Stimulated activated CD4-positive, alpha-beta T cell treated with anti-CD3 and anti-CD28 coated beads, Interleukin-1b, Interleukin-23, amount 100 ng/mL, for 1 hour (primary cell): Measurements from ENCODE around the gene KANSL1L.
"Not testable (repeated sequence)": the region's sequence is repeated elsewhere in the genome, so short reads cannot be mapped to it uniquely, and the experiment has no call there.

ENCODE experiments used
- DNase-seq, 2 donors: peaks; one replicate each; pipeline ENCODE4 v3.0.0-alpha.2; 2020; ENCODE audit warnings: low read depth in 2 of 2

The KANSL1L gene

GRCh38 chr2:210171309-210172218 lies at the start of gene KANSL1L:
Gene KANSL1L (minus strand): TSS chr2:210171409. CDS start chr2:210154582, 16,827 bp downstream.
- DNase-seq: peak; percentile 91 to 97

DNA sequence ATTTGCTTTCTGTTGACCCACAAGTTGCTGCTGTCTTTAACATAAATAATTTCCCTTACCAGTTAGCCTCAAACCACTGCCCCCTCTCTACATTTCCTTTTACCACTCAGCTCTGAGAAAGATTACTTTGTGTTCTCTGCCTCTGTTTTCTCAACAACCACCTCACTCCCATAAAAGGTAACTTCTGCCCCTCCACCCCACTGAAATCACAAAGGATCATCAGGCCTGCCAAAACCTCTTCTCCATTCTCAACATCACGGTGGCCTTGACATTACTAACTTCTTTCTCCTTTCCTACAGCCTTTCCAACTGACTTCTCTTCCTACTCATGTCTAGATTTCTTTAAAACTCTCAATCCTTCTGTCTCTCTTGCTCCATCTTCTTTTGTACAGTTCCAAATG lies 43.9 kb upstream of the KANSL1L start:
- no peak for DNase-seq

- no peak for DNase-seq
These were observed 39.0 kb upstream of the KANSL1L start for GRCh38 chr2:210210185-210210584.

DNA sequence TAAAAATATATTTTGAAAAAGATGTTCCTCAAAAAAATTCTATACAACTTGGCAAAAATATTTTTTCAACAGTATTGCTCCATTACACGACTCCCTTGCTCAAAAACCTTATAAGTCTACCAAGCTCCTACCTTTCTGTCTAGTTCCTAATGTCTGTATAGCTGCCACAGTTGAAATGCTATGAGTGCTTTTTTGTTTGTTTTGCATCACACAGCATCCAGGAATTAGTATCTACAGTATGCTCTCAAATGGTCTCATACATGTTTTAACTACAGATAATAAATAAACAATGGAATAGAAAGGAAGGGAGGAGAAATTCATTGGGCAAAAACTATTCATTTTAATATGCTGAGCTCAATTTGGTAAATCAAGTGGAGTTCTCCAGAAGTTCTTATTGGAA lies 36.7 kb upstream of the KANSL1L start:
- DNase-seq: no peak

- no peak for DNase-seq
These were observed 32.3 kb upstream of the KANSL1L start for GRCh38 chr2:210203558-210203957.

DNA sequence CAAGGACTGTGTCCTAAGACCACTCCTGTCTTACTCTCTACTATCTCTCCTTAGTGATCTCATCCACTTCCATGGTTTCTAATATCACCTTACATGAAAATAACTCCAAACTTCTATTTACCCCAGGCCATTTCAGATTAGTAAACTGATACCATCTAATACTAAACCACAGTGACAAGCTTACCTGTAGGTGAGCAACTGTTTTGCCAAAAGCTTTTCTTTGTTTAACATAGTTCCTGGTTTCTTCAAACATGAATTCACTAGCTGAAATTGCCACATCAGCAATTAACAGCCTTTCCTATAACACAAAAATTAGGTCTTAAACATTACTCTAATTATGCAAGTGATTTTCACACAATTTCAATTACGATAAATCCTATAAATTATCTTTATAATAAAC lies 31.9 kb upstream of the KANSL1L start:
- DNase-seq: no peak

GRCh38 chr2:210199854-210200253 lies 28.6 kb upstream of the KANSL1L start:
- no peak for DNase-seq

DNA sequence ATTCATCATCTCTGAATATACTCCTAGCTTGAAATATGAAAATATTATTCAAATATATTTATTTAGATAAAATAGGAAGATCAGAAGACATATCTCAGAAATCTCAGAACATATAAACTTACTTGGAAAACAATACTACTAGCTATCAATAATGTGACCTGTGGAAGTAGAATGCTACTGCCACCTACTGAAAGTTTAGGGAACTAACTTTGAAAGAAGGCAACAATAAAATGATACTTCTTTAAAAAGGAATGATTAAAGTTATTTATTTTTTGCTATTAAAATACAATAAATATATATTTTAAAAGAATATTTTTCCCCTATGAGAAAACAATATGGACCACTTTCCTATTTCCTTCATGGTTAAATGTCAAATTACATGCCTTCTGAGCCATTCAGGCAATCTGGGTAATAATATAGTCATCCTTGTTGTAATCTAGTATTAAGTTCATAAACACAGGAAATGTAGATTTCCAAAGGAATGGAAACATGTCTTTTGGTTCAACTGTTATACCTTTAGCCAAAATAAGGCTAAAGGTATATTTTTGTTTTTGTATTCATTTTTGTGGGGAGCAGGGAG lies 28.1 kb upstream of the KANSL1L start:
- DNase-seq: no peak

GRCh38 chr2:210198326-210198725 lies 27.1 kb upstream of the KANSL1L start:
- DNase-seq: no peak

DNA sequence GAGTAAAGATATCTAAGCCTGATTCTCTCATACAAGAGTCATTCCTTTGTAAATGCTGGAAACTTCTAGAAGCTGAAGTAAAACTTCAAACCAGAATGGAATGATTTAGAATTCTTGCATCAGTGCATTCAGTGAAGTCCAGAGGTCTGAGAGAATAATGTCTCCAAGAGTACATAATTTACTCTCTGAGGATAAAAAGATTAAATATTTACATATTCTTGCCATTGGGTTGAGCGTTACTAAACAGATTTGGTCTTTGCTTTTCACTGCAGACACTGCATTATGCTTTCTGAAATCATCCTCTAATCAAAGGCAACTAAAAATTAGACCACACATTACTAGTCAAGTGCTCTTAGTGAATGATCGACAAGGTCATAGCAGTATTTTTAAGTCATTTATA lies 26.5 kb upstream of the KANSL1L start:
- DNase-seq: no peak

DNA sequence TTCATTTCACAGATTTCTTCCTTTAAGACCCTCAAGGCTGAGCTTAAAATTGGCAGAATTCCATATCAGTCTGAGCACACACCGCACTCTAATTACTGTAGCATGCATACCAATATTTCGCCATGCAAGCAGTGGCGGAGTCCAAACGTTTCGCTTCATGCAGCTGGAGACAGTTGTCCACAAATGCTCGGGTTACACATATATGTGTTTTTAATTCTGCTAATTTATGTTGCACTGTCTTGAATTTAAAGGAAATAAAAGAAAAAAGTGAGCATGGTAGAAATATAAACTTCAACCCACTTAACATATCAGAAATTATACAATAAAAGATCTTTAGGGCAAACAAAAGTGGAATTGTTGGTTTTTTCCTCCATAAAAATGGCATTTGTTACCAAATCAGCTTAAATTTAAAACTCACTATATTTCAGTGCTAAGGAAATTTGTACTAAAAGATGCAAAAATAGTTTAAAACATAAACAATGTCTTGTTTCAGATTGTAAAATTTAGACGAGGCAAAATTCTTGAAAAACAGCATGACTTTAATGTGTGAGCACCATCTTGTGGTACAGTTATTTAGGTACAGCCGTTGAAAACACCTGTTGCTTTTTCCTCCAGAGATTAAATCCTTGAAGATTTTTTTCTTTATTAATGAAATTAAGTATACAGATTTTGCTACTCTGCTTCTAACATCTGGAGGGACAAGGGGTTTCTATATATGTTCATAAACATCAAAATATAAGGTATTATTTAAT lies 24.1 kb upstream of the KANSL1L start:
- no peak for DNase-seq

- DNase-seq: no peak
These were observed 19.1 kb upstream of the KANSL1L start for GRCh38 chr2:210190345-210190744.

- no peak for DNase-seq
These were observed 18.4 kb upstream of the KANSL1L start for GRCh38 chr2:210189452-210190138.

- no peak for DNase-seq
These were observed 17.5 kb upstream of the KANSL1L start for GRCh38 chr2:210188755-210189154.

- no peak for DNase-seq
These were observed 17.0 kb upstream of the KANSL1L start for GRCh38 chr2:210188190-210188589.

DNA sequence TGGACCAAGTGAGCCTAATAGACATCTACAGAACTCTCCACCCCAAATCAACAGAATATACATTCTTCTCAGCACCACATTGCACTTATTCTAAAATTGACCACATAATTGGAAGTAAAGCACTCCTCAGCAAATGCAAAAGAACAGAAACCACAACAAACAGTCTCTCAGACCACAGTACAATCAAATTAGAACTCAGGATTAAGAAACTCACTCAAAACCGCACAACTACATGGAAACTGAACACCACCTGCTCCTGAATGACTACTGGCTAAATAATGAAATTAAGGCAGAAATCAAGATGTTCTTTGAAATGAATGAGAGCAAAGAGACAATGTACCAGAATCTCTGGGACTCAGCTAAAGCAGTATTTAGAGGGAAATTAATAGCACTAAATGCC lies 12.7 kb upstream of the KANSL1L start:
- DNase-seq: not testable (repeated sequence)

GRCh38 chr2:210181606-210182088 lies 10.4 kb upstream of the KANSL1L start:
- not testable (repeated sequence) for DNase-seq

- DNase-seq: not testable (repeated sequence)
These were observed 9.9 kb upstream of the KANSL1L start for GRCh38 chr2:210181033-210181605.

- DNase-seq: no peak
These were observed 9.3 kb upstream of the KANSL1L start for GRCh38 chr2:210180477-210180876.

DNA sequence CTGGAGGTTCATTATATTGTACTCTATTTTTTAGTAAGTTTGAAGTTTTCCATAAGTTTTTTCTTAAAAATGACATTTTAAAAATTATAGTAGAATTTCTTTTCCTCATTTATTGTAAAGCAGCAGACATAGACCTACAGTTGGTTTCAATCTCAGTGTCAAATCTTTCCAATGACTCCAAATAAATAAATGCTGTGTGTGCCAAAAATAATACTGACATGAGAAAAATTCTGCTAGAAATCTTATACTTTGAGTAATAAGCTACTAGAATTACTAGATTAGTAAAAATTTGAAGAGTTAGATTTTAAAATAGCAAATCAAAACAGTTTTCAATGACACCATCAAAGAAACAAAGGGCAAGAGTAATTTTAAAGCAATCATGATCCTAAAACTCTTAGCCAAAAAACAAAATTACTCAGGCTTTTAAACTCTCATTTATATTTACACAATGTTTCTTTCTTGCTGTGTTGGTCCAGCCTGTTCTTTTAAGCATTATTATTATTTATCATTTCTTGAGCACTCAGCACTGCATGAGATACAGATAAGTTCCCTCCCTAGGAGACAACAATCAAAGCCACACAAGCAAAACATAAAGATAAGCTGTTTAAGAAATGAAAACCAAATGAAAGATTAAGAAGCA lies 8.3 kb upstream of the KANSL1L start:
- no peak for DNase-seq

GRCh38 chr2:210177769-210178168 lies 6.6 kb upstream of the KANSL1L start:
- no peak for DNase-seq
